Mesothelial cell of epicardium (in vitro differentiated cells): Measurements from ENCODE around the gene LTBP4. TPM values are rescaled to one million over a fixed set of nuclear protein-coding genes. Genes with fewer than 3 reads are reported as not detected.
"Not testable (repeated sequence)": the region's sequence is repeated elsewhere in the genome, so short reads cannot be mapped to it uniquely, and the experiment has no call there.

ENCODE experiments used
- DNase-seq, 2 experiments: peaks; one replicate each; pipeline ENCODE4 v3.0.0; 2021; ENCODE audit warnings: low spot score in 2 of 2; ENCODE audit not compliant: unreplicated experiment in 2 of 2
- H3K27ac Mint-ChIP-seq: 2 replicates; pipeline ENCODE4 v1.8.0; 2021; ENCODE audit warnings: mixed read lengths
- H3K27me3 Mint-ChIP-seq: 2 replicates; pipeline ENCODE4 v1.8.0; 2021; ENCODE audit warnings: low read depth, mixed read lengths
- H3K36me3 Mint-ChIP-seq: 2 replicates; pipeline ENCODE4 v1.8.0; 2021; ENCODE audit warnings: mixed read lengths
- H3K4me1 Mint-ChIP-seq: 2 replicates; pipeline ENCODE4 v1.8.0; 2021; ENCODE audit warnings: mixed read lengths
- H3K4me3 Mint-ChIP-seq: 2 replicates; pipeline ENCODE4 v1.8.0; 2021; ENCODE audit warnings: mild to moderate bottlenecking, moderate library complexity, mixed read lengths
- H3K9me3 Mint-ChIP-seq: 2 replicates; pipeline ENCODE4 v1.8.0; 2021; ENCODE audit warnings: mixed read lengths
- CTCF ChIP-seq: fragments of 200-600 bp; sonication (generic); IDR thresholded peaks from one replicate; pipeline ENCODE4 v1.5.0; 2021; ENCODE audit warnings: antibody characterized with exemption; ENCODE audit not compliant: unreplicated experiment
- total RNA-seq: library from RNA; stranded (reverse); gene quantifications from 3 replicates; pipeline ENCODE4 v1.2.1, GENCODE V29; 2021

The LTBP4 gene
- total RNA-seq, 1 donor from 2014 or later = 344 TPM

GRCh38 chr19:40559394-40559793 lies 41.8 kb upstream of the LTBP4 start:
- H3K4me3 Mint-ChIP-seq = no peak overlapping the region
- no peaks in the 10 kb centered on the region for H3K4me1 Mint-ChIP-seq
- H3K9me3 Mint-ChIP-seq = no peaks in the 10 kb centered on the region
- DNase-seq = no peak
- no peaks in the 10 kb centered on the region for H3K36me3 Mint-ChIP-seq
- peaks cover 85% of the 10 kb centered on the region for H3K27me3 Mint-ChIP-seq
- no peak overlapping the region for H3K27ac Mint-ChIP-seq
- TF ChIP-seq CTCF = no peak

- no peak for DNase-seq
- no peaks in the 10 kb centered on the region for H3K4me1 Mint-ChIP-seq
- H3K9me3 Mint-ChIP-seq = no peaks in the 10 kb centered on the region
- peaks cover 85% of the 10 kb centered on the region for H3K27me3 Mint-ChIP-seq
- H3K4me3 Mint-ChIP-seq = no peak overlapping the region
- TF ChIP-seq CTCF = no peak
- H3K36me3 Mint-ChIP-seq = no peaks in the 10 kb centered on the region
- H3K27ac Mint-ChIP-seq = no peak overlapping the region
These were observed 41.1 kb upstream of the LTBP4 start for GRCh38 chr19:40560092-40560507.

GRCh38 chr19:40561947-40562346 lies 39.2 kb upstream of the LTBP4 start:
- H3K4me3 Mint-ChIP-seq = no peak overlapping the region
- H3K27me3 Mint-ChIP-seq = peaks cover 86% of the 10 kb centered on the region
- no peaks in the 10 kb centered on the region for H3K36me3 Mint-ChIP-seq
- no peak for TF ChIP-seq CTCF
- no peaks in the 10 kb centered on the region for H3K9me3 Mint-ChIP-seq
- no peak for DNase-seq
- no peaks in the 10 kb centered on the region for H3K4me1 Mint-ChIP-seq
- H3K27ac Mint-ChIP-seq = no peak overlapping the region

- H3K27ac Mint-ChIP-seq, H3K4me3 Mint-ChIP-seq: not testable (repeated sequence)
These were observed 36.6 kb upstream of the LTBP4 start for GRCh38 chr19:40564535-40564934.

GRCh38 chr19:40565355-40565754 lies 35.8 kb upstream of the LTBP4 start:
- peaks cover 4% of the 10 kb centered on the region for H3K4me1 Mint-ChIP-seq

More at GRCh38 chr19:40564535-40564934, 36.6 kb upstream of the LTBP4 start:
- H3K27me3 Mint-ChIP-seq = peaks cover 91% of the 10 kb centered on the region
- not testable (repeated sequence) for H3K9me3 Mint-ChIP-seq, DNase-seq, H3K4me1 Mint-ChIP-seq, H3K36me3 Mint-ChIP-seq

GRCh38 chr19:40565910-40566495 lies 35.2 kb upstream of the LTBP4 start:
- DNase-seq = no peak
- Mint-ChIP-seq H3K36me3 (no peaks in the 10 kb centered on the region), H3K4me1 (peaks cover 6% of the 10 kb centered on the region), H3K27ac (no peak overlapping the region), H3K9me3 (peaks cover 5% of the 10 kb centered on the region), H3K27me3 (peaks cover 88% of the 10 kb centered on the region), H3K4me3 (no peak overlapping the region)
- TF ChIP-seq CTCF = no peak

More at GRCh38 chr19:40565355-40565754, 35.8 kb upstream of the LTBP4 start:
- no peaks in the 10 kb centered on the region for H3K36me3 Mint-ChIP-seq
- DNase-seq = no peak
- no peaks in the 10 kb centered on the region for H3K9me3 Mint-ChIP-seq
- no peak for TF ChIP-seq CTCF
- no peak overlapping the region for H3K27ac Mint-ChIP-seq
- no peak overlapping the region for H3K4me3 Mint-ChIP-seq
- peaks cover 89% of the 10 kb centered on the region for H3K27me3 Mint-ChIP-seq
